GM18499 (cell line): ENCODE measurements around the gene NSD2.
A peak's percentile ranks its signal among the peaks of the same experiment; 100 is the strongest.
"Not testable (repeated sequence)": the region's sequence is repeated elsewhere in the genome, so short reads cannot be mapped to it uniquely, and the experiment has no call there.

Experiments
- ATAC-seq: cut with Tn5 transposase; IDR thresholded peaks from one replicate; pipeline ENCODE4 v1.9.1; 2021; ENCODE audit warnings: moderate number of reproducible peaks; ENCODE audit not compliant: insufficient read depth, unreplicated experiment

The NSD2 gene

DNA sequence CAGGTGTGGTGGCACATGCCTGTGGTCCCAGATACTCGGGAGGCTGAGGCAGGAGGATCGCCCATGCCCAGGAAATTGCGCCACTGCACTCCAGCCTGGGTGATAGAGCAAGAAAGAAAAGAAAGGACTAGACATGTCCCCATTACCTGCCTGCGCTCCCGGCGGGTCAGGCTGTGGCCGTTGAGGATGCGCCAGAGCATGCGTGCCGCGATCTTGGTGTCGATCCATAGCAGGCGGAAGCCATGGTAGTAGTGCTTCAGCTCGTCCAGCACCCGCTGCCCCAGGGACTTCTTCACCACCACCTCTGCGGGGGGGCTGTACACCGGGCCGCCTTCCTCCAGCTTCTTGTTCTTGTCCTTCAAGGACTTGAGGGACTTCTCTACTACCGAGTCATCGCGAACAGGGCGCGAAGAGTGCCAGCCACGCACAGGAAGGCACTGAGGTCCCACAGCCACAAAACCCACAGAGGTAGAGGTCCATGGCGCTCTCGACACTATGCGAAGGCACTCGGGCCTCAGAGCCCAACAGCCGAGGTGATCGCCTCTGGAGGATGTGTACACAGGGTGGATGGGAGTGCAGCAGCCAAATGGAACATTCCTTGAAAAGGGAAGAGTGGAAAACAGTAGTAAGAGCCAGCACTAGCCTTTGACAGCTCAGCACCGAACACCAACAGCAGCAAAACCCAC is 29.8 kb upstream of the NSD2 start:
- ATAC-seq: no peak

DNA sequence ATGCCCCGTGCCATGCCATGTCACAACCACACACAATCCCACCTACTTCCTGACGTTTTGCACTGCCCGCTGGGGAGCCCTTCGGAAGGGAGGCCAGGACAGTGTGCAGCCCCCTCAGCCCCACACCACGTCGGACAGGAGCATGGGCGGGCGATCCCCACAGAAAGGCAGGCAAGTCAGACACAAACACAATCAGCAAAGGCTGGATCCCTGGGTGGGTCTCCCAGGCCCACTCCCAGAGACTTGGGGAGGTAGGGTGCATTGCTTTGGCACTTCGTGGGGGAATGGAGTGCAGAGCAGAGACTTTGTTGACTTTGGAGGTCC is 29.3 kb upstream of the NSD2 start:
- ATAC-seq: no peak

DNA sequence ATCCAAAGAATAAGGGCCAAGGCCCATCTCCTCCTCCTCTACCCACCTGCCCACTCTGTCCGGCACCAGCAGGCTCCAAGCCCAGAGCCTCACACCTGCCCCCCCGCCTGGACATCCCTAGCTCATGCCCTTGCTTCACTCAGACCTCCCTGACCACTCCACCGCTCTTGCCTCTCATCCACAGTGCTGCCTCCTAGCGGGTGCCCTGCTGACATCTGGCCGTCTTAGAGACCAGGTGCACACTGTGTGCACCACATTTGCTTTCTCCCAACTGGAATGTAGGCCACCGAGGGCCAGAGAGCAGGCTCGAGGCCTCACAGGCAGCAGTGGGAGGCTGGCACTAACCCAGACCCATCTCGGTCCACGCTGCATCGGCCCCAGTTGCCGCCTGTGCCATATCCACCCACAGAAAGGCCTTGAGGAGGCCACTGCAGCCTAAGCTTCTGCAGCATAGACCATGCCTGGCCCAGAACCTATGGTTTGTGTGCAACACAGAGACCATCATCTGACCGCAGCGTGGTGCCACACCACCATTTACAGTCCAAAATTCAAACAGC is 28.8 kb upstream of the NSD2 start:
- no peak for ATAC-seq

DNA sequence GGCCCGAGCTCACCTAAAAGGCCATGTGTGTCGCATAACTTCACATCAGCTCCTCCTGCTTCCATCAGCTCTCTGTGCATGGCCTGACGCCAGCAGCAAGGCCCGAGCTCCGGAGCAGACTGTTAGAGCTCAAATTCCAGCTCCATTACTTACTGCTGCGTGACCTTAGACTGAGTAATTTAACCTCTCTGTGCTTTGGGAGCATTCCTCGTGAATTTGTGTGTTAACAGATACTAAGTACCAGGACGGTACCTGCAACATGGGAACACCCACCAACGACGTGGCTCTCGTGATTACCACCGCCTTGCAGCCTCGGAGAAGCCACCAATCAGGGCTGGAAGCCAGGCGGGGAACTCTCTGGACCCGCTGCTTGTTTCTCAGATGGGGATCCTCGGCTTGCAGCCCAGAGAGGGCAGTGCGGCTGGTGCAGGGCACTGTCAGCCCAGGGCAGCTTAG is 28.2 kb upstream of the NSD2 start:
- no peak for ATAC-seq

DNA sequence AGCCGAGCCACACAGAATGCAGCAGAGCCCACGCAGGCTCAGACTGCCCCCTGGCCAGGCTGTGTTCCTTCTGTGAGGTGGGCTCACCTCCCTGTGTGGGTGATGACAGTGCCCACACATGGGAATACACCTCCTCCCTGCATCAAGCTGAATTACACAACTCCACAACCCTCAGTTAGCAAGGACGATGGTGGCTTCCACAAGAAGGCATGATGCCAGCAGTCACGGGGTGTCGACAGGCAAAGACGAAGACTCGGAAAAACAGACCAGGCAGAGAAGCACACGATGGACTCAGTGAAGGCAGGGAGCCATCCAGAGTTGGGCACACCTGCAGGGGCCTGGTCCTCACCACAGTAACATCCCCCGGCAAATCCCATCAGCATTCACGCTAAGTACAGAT is 27.3 kb upstream of the NSD2 start:
- no peak for ATAC-seq

DNA sequence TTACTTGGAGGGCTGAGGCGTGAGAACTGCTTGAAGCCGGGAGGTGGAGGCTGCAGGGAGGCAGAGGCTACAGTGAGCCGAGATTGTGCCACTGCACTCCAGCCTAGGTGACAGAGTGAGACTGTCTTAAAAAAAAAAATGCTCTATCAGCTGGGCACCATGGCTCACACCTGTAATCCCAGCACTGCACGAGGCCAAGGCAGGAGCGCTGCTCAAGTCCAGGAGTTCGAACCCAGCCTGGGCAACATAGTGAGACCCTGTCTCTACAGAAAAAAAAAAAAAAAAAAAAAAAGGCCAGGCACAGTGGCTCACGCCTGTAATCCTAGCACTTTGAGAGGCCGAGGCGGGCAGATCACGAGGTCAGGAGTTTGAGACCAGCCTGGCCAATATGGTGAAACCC is 26.6 kb upstream of the NSD2 start:
- not testable (repeated sequence) for ATAC-seq

DNA sequence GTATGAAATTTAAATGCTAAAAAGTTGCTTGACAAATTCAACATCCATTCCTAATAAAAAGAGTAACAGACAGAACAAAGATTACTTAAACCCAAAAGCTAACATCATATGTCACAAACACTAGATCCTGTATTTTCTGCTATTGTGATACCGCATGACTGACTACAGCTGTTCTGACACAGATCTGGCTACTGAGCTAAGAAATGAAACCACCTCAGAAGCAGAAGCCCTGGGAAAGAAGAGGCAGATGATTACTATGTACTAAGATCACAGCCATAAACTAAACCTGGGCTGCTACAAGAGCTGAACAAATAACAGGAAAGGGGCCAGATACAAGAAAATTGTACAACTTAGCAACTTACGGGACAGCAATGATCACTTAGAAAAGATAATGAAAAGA is 24.6 kb upstream of the NSD2 start:
- no peak for ATAC-seq

DNA sequence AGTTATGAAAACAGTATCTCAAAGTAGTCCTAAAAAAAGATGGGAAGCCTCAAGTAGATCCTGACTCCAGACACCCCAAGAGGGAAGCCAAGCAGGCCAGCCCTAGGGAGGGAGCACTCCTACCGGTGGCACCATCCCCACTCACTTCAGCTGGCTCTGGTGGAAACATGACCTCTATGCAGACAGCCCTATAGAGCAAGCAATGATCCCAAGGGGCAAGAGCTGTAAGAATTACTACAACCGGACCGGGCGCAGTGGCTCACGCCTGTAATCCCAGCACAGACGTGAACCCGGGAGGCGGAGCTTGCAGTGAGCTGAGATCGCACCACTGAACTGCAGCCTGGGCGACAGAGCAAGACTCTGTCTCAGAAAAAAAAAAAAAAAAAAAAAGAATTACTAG is 20.9 kb upstream of the NSD2 start:
- ATAC-seq: no peak

DNA sequence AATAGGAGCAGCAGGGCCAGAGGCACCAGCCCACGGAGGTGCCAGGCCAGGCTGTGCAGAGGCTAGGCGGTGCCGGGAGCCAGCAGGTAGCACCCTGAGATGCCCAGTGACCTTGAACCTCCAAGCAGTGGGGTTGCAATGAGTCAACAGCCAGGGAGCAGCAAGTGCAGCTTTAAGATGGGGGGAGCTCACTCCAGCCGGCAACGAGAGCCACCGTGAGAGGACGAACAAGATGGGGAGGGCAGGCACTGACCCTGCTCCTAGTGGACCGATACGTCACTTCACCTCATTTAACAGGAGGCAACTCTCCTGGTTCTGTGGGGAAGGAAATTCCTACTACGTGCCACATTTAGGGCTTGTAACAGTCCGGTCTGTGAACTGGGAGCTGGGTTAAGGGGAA is 20.0 kb upstream of the NSD2 start:
- ATAC-seq: no peak

DNA sequence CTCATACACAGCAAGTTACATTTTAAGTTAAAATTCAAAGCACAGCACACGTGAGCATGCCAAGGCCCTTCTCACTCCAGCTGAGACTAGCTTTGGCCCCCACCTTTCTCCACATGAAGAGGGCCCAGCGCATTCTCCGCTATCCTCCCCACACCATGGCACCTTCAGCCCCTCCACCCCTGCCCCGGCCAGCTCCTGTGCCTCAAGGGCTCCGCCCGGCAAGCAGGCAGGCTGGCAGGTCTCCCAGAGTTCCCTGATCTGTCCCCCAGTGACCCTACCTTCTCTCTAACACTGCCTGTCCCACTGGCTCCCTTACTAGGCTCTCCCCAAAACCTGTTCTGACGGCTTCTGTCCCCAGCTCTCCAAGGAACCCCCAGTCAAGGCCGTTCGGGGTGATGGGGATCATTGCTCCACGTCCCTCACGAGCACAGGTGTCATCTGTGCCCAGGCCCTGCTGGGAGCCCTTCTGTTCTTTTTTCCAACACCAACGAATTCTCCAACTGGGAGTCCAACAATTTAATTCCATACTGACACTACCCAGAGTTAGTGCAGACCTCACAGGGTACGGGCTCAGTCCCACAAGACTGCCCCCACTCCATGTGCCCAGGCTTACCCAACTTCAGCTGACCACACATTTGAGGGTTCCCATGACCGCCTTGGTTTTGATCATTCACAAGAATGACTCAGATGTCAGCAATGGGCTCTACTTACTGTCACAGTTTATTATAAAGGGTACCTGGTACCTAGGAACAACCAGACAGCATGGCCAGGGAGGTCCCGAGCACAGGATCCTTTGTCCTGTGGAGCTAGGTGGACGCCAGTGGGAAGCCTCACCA is 19.4 kb upstream of the NSD2 start:
- ATAC-seq: no peak

DNA sequence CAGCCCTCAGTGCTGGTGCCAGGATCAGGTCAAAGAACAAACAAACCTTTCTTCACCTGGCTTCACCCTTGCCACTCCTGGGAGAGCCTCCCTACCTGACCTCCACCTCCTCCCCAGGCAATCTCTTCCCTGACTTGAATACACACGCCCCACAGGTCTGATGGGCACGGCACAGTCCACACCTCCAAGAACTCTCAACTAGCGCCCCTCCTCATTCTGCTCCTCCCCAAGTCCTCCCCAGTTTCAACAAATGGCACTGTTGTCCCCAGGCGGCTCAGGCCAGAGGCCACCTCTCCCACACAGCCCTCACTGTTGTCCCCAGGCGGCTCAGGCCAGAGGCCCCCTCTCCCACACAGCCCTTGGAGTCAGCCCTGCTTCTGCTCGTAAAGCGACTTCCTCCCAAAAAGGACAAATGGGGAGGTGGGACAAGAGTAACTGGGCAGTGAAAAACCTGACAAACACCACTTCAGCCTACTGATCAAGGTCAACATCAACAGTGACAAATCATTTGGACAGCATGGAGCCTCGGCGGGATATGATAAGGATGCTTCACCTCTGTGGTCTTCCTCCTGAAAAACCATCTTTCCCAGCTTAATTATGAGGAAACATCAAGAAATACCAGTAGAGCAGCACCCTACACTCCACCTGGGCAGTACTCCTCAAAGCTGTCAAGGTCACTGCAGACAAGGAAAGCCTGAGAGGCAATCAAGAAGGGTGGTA is 18.1 kb upstream of the NSD2 start:
- ATAC-seq: no peak

DNA sequence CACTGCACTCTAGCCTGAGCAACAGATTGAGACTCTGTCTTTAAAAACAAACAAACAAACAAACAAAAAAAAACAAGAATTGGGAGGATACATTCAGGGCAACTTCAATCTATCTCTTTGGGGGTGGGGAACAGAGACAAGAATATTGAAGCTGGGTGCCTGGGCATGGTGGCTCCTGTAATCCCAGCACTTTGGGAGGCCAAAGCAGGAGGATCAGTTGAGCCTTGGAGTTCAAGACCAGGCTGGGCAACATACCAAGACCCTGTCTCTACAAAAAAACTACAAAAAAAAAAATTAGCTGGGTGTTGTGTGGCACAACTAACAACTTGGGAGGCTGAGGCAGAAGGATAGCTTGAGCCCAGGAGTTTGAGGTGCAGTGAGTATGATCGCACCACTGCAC is 16.4 kb upstream of the NSD2 start:
- ATAC-seq: no peak

DNA sequence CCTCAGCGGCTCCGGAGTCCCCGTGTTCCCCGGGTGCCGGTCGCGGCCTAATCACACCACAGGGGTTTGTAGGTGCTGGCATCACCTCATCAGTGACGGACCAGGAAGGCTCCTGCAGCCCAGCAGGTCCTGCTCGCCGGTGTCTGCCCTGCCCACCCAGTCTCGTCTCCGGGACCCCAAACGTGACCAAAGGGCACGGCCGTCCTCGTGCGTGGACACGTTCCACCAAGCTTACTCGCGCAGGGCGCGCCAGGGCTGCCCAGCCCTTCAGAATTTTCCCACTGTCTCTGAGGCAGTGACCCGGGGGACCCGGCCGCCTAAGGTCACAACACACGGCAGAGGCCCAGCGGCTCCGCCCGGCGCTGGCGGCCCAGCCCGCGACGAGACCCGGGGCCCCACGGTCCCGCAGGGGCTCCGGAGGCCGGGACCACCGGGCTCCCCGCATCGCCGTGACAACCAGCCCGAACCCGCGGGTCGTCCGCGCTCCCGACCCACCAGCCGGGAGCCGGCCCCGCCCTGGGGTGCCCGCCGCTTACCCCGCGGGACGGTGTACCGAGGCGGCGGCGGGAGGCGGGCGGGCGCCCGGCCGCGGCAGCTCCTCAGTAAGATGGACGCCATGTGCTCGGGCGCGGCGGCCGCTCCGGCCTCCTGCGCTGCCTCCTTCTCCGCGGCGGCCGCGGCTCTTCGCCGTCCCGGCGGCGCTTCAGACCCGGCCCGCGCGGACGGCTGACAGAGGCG is 15.7 kb upstream of the NSD2 start:
- ATAC-seq: no peak

DNA sequence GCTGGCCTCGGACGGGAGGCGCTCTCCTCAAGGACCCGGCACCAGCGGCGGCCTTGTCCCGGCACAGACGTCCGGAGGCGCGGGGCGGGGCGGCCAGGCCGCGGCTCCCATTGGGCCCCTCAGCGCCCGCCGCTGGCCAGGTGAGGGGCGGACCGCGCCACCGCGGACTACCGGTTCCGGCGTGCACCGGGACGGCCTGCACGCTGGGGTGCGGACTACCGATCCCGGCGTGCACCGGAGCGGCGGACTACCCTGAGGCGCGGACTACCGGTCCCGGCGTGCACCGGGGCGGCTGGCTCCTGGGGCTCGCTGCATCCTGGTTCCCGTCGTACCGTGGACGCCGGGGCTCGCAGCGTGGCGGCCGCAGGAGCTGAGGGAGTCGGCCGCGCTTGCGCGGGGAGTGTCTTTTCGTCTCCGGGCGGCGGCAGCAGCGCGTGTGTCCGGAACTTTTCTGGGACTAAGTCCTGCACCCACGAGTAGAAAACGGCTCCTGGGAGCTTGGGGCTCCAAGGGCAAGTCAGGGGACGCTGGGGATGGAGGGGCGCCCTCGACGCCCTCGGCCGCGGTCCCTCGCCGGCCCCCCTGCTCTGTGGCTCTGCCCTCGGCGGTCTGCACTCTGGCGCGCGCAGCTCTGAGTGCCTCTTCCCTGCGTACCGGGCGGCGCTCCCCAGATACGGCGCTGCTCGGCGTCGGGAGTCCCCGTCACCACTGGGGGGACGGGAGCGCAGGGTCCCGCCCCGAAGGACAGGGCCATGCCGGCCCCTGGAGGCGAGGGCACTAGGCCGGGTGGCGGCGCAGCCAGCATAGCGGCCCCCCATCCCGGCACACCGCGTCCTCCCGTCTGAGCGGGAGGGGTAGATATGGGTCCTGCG is 14.9 kb upstream of the NSD2 start, which contains the start of gene LETM1:
Gene LETM1, minus strand, starts transcription at position 86 of the 872 bp plus-strand sequence. CDS start 206 bp downstream, outside the sequence.
- peak; percentile 50 for ATAC-seq

DNA sequence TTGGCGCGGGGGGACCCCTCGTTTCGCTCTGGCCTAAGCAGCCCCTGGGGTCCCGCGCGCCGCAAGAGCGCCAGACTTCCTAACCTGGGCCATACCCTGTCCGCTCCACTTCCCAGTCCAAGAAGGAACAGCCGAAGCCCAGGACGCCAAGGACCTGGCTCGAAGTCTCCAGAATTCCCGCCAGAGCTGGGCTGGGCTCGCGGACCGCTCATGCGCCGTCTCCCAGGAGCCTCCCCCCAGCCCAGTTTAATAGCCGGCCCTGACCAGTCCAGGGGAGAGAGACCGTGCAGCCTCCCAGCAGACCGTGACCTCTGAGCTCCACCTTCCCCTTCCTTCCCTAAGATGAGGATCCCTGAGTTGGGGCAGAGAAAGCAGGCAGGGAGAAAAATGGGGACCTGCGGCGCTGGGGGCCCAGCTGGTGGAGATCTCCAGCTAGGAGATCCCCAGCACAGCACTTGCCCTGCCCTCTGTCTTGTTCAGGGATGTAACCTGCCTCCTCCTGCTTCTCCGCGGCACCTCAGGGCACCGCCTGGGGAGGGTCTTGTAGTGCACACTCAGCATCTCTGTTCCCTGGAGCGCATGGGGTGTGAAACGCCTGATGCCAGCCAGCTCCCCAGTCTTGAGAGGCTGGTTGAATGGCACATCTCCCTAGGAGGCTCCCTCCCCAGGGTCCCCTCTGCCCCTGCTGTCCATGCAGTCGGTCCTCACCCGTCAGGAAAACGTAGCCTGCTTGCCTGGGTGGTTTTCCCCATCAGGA is 14.1 kb upstream of the NSD2 start:
- no peak for ATAC-seq

DNA sequence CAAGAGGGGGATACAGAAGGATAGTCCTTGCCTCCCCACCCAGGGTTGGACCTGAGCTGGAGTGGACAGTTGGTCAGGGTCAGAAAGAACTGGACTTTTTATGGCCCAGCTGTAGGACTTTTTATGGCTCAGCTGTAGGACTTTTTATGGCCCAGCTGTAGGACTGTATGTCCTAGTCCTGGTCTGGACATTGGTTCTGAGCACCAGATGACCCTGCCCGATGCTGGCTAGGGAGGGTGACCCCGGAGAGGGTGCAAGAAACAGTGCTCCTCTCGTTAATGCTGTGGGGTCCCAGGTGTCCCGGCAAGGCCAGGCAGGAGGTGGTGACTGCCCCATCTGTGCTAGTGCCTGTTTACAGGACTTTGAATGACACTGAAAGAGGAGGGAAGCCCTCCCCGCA is 13.3 kb upstream of the NSD2 start:
- ATAC-seq: no peak

DNA sequence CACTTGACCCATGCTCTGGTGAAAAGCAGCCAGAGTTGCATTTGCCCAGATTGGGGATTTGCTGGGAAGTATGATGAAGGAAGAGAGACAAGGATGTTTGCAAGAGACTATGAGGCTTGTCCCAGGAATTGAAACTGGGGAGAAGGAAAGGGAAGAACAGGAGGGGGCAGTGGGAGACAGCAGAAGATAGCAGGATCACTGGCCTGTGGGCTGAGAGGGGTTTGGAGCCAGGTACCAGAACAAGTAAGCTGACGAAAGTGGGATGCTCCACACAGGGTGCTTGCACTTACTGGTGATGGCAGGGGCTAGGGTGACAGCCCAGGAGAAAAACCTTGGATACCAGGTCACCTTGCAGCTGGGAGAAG is 11.8 kb upstream of the NSD2 start:
- no peak for ATAC-seq

DNA sequence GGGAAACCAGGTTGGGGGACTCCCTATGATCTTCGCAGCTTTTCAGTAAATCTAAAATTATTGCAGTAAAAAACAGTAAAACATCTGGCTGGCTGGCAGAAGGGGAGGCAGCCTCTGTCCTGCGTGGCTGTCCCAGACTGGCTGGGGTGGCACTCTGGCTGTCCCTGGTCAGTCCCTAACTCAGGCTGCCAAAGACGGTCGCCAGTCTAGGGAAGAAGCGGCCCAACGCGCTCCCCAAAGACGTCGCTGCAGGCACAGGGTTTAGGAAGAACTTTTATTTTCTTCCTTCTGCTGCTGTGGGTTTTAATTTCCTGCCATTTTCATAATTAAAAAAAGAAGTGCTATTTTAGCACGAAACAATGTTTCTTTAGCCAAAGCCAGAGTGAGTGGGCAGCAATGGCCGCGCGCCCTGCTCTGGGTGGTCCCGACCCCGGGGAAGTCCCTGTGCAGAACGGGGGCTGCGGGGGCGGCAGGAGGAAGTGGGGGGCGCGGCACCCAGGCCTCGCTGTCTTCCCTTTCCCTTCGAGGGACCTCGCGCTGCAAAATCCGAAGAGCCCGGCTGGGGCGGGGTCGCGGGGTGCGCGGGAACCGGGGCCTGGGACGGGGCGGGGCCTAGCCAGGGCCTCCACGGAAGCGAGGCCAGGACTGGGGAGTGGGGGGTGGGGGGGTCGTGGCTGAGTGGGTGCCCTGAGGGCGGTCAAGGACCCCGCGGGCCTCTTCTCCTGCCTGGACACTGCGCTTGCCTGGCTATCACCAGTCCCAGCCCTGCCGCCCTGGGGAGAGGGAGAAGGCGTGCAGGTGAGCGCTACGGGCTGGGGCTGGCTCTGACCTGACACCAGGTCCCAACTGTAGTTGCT is 8.9 kb upstream of the NSD2 start:
- ATAC-seq: no peak
